GM23338 (cell line): Measurements from ENCODE around the gene COL9A3. TPM values are rescaled to one million over a fixed set of nuclear protein-coding genes. Genes with fewer than 3 reads are reported as not detected.

ENCODE experiments used
- POLR2AphosphoS5 ChIP-seq: IDR thresholded peaks from 2 replicates; pipeline ENCODE4 v1.6.1; 2016; ENCODE audit warnings: antibody characterized with exemption, low read depth
- REST ChIP-seq: IDR thresholded peaks from one replicate; pipeline ENCODE4 v1.6.1; 2018; ENCODE audit warnings: antibody characterized with exemption; ENCODE audit not compliant: unreplicated experiment
- ZNF331 ChIP-seq: fragments of 250-450 bp; sonication (Bioruptor Pico); IDR thresholded peaks from 2 replicates; pipeline ENCODE4 v1.5.0; 2020; ENCODE audit warnings: low read depth, mild to moderate bottlenecking, moderate library complexity
- ZNF462 ChIP-seq: fragments of 250-450 bp; sonication (Bioruptor Pico); IDR thresholded peaks from 2 replicates; pipeline ENCODE4 v1.5.0; 2020; ENCODE audit warnings: mild to moderate bottlenecking, moderate library complexity
- polyA plus RNA-seq: library from polyadenylated mRNA; unstranded; fragments of >200 nt; fragmentation: Nextera tagmentation; extraction: Ambion mirVana; gene quantifications from 2 replicates; pipeline ENCODE4 v1.2.1, GENCODE V29; 2016
- total RNA-seq: library from RNA; depleted of rRNA; stranded (reverse); fragments of >200 nt; shearing (Covaris generic); gene quantifications from 2 replicates; pipeline ENCODE4 v1.2.3, GENCODE V29; 2014

COL9A3 gene
- total and polyA plus RNA-seq, 2 experiments from 2014 or later, result 74.9 to 113 TPM

- no peak for TF ChIP-seq REST
- TF ChIP-seq POLR2AphosphoS5, result no peak
- no peak for TF ChIP-seq ZNF462 (CRISPR knock-in tag)
- TF ChIP-seq ZNF331 (CRISPR knock-in tag), result no peak
Measured at GRCh38 chr20:62778058-62778457, 38.8 kb upstream of the COL9A3 start (continued).
